Head of caudate nucleus (tissue), 42 donors: ENCODE data around the gene FTHL17.

ENCODE experiments used
- DNase-seq, 42 donors: peaks; one replicate each; pipeline versions ENCODE4 v3.0.0 to v3.0.0-alpha.2; 2020 to 2021; ENCODE audit warnings: mixed read lengths in 7 of 42
- intact Hi-C: fragments of 100-400 bp; cut with DNase I; formaldehyde crosslinking; loops from one replicate; pipeline ENCODE4 v1.15.0; 2022

FTHL17 gene

DNA sequence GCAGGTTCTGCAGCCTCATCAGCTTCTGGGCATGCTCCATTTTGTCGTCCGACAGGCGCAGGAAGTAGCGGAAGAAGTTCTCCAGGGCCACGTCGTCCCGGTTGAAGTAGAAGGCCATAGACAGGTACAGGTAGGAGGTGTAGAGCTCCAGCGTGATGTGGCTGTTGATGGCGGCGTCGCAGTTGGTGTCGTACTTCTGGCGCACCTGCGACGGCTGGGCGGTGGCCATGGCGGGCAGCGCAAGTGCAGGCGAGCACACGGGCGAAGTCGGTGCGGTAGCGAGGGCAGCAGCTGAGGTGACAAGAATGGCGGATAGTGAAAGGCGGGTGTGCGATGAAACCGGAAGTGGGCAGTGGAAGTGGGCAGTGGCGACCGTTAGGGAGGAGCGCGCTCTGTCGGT lies at the start of gene FTHL17:
TSS of gene FTHL17 (minus strand) at position 317 of the 400 bp plus-strand sequence. CDS start at position 229, 88 bp downstream.
- intact Hi-C loops: no loop called here
- no peak for DNase-seq

DNA sequence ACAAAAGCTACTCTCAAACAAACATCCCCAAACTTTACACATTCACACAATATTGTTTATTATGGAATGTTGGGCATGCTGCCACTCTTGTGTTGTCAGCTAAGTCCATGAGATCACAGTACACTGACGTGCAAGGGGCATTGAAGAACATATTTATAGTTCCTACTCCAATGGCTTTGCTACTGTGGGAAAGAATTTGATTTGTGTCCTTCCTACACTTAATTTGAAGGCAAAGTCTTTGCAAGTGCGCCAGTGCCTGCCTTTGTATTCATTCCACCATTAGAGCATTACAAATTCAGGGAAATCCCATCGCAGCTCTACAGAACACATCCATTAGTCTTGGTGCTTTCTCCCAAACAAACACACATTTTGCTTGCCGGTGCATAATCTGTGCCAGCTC lies 45.4 kb upstream of the FTHL17 start:
- intact Hi-C loops: no loop called here
- DNase-seq: no peak

DNA sequence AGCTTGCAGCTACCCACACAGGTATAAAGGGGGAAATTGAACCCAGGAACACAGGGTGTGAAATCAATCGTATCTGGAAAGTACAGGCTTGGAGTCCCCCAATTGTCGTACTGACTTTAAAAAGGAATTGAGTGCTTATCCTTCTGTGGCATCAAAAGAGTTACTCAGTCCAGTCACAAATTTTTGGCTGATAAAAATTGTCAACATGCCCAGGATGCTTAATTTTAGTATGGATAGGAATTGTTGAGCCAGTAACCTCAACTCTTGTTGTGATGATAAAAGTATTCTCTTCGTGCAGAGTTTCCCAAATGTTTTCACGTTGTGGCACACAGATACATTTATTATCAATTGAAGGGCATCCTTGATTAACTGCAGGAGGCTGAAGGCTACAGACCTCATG lies 43.6 kb upstream of the FTHL17 start:
- DNase-seq: no peak
- intact Hi-C loops: no loop called here

DNA sequence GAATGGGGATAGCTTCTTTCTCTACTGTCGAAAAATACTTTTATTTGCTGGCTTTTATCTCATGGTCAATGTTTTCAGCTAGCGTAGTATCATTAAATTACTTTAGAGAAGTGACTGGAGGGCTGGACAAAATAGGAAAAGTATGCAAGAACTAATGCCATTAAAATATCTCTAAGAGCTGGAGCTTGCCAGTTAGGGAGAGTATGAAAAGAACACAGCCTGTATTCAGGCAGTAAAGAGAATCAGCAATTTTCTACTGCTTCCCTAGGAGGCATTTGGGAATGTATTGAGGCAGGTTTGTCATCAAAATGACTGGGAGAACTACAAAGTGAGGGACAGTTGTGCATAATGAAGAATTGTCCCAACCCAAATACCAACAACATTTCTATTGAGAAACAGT lies 43.0 kb upstream of the FTHL17 start:
- no peak for DNase-seq
- intact Hi-C loops: no loop called here

DNA sequence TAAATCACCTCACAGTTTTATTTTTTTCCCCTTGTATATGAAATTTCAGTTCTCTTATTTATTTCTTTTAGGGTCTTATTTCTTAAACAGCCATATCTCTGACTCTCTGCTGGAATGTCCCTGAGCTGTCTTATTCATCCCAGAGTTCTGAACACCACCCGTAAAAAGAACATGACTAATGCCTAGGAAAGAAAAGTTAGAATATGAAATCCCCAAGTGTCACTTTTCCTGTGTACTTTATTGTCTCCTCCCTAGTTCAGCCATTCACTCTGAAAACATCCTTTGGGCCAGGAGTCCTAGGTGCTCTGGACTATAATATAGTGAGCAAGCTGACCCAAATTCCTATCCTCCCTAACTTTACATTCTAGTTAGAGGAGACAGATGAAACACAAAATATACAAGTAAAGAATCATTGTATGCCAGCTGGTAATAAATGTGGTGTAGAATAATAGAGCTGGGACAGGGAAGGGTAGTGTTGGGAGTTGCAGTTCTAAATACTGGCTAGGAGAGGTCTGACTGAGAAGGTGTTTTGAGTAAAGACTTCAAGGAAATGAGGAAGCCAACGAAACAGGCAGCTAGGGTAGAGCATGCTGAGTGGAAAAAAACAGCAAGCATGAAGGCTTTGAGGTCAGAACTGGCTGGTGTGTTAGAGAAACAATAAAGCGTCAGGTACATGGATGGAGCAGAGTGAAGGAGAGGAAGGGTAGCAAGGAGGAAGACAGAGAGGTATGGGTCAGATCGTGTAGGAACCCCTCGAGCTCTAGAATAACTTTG lies 40.6 kb upstream of the FTHL17 start:
- no peak for DNase-seq
- intact Hi-C loops: no loop called here

DNA sequence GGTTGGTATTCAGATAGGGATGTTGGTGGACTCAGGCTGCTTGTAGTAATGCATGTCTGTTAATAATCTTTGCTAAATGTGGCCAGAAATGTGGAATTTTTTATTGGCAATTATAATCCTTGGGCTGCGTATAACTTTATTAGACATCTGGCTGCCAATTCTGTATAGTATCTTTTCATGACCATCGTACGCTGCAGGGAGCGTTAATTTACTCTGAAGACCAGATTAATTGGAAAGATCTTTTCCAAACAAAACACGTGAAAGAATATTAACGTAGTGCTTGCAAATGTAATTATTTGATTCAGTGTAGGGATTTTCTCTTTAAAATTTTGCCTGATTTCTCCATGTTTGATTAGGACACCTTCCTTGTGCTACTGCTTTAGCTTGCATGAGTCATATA lies 38.8 kb upstream of the FTHL17 start:
- intact Hi-C loops: no loop called here
- no peak for DNase-seq

DNA sequence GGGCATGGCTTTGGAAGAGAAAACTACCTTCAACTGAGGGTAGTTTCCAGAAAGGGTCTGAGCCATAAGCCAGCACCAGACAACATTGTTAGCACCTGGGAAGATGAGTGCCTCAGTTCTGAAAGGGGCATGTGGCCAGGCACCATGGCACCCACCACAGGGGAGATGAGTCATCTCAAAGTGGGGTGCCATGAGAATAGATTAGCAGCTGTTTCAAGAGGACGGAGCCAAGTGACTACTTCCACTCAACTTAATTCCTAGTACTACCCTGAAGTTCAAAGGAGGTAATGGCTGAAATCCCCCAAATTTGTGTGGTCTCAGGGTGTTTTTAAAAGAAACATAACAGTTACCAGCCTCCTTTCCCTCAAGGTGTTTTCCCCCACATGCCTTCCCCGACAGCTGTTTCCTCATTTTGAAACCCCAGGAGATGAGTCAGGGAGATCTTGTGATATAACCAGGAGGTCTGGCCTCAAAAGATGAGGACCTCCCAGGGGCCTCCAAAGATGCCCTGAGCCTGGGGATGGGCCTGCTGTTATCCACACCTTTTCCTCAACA lies 27.8 kb upstream of the FTHL17 start:
- intact Hi-C loops: no loop called here
- no peak for DNase-seq

DNA sequence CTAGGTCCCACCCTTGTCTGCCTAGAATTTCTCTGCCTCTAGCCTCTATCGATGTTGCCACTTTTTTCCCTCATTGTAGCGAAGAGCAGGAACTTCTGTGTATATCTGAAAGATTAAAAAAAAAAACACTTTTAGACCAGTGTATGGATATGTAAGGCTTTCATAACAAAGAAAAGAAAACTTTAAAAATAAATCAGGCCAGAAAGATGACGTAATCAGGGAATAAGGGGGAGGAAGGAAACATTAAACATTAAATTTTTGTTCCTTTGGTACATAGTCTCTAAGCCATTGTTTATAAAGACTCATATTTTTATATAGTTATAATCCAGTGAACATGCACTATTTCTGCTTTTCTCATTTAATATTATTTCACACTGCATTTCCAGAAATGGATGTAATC lies 26.2 kb upstream of the FTHL17 start:
- intact Hi-C loops: no loop called here
- DNase-seq: no peak

DNA sequence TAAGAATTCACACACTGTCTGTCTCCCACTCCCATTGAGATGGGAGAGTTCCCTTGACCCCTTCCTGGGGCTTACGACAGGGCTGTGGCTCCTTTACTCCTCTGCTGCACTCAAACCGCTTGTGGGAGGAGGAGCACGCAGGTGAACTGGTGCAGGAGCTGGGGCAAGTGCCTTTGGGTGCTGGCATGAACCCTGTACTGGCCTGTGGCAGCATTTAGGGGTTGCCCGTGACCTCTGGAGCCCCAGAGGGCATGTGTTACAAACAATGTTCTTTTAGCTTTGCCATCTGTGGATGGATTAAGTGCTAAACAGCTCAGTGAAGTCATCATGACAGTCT lies 21.8 kb upstream of the FTHL17 start:
- DNase-seq: no peak
- intact Hi-C loops: no loop called here

DNA sequence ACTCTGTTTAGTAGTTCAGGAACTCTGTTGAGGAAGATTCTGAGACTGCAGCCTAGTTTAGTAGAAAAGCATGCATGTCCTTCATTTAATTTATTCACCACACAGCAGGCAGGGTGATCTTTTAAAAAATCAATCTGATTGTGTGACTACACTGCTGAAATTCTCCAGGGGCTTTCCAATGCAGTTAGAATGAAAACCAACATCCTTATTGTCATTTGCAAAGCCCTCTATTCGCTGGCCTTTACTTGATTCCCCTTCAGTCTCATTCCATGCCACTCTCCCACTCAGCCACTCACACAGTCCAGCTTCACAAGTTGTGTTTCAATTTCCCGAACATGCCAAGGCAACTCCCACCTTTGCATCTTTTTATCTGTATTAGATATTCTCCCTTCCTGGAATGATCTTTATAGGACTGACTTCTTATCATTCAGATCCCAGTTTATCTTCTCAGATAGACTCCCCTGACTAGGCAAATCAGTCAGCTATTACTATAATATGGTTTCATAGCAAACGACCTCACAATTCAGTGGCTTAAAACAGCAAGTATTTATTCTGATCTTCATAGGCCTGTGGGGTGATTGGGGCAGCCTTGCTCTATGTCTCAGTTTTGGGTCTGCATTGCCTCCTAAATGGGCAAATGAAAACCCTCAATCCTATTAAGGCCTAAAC lies 21.3 kb upstream of the FTHL17 start:
- intact Hi-C loops: no loop called here
- no peak for DNase-seq

DNA sequence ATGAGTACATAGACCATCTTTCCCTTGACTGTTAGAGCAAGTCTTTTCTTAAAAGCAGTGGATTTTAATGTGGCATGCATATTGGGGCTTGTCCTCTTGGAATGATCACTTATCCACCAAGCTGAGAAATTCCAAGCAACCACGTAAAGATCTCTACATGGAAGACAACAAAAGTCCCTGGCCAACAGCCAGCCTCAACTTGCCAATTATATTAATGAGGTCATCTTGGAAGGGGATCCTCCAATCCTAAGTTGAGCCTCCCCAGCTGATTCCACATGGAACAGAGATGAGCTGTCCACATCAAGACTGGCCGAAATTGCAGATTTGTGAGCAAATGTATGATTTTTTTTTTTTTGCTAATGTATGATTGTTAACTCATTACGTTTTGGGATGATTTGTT lies 20.6 kb upstream of the FTHL17 start:
- DNase-seq: no peak

DNA sequence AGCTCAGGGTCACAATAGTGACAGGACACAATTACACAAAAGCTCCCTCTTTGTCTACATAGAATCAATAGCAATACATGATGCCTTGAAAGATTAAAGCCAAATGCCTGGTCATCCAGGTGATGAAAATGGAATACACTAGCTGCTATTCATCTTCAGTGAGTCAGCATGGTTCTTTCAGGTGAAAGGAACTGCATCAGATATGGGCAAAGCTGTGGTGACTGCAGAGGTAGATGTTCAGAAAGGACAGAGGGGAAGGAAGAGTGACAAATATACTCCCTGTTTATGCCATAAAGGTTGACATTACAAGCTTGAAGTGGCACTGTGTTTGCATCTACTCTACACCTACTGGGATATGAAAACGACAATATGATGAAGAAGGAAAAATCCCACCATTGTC lies 20.0 kb upstream of the FTHL17 start:
- no peak for DNase-seq
- intact Hi-C loops: no loop called here

More for the DNA sequence above, 20.6 kb upstream of the FTHL17 start:
- intact Hi-C loops: no loop called here

DNA sequence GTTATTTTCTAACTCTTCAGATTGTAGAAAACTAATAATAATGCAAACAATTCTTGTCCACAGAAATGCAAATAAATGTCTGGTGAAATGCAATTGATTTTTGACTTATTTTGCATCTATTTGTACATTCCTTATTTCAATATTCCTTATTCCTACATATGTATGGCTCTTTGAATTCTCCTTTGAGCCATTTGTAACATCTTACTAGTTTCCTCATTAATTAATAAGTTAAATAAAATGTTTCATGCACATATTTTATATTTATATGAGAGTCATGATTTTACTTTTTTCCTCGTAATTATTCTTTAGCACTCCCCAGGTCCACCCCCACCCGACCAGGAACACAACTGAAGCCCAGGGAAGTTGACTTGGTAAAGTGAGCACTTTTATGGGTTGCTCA lies 2.7 kb upstream of the FTHL17 start:
- DNase-seq: no peak

DNA sequence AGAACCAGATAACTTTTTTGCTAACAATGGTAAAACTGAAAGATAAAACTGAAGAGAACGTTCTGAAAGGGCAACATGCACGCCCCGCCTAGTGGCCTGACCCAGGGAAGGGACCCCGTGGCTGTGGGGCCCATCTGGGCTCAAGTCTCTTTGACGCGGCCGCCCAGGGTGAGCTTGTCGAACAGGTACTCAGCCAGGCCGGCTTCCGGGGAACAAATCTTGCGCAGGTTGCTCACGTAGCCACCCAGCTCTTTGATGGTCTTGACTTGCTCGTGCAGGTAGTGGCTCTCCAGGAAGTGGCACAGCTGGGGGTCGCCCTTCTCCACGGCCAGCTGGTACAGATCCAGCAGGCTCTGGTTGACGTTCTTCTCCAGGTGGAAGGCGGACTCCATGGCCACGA lies 579 bp downstream of the FTHL17 start:
- intact Hi-C loops: no loop called here

More for the DNA sequence above, 2.7 kb upstream of the FTHL17 start:
- intact Hi-C loops: no loop called here

DNA sequence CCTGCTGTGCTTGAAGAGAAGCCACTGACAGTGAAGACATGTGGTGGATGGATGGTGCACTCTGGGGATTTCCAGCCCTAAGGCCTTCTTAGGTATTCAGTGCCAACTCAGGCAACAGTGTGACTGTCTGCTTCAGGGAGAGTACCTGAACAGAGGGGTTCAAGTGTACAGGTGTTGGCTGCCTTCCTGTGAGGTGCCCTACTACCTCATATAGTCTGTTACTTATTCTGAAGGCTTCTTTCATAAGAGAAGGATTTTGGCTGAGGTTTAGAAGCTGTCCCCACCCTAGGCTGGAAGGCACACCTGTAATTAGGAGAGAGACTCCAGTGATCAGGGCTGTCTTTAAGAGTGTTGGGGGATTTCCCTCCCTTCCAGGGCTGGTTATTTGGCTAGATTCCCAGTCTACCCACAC lies 1.8 kb downstream of the FTHL17 start:
- intact Hi-C loops: no loop called here
- DNase-seq: no peak

More for the DNA sequence above, 579 bp downstream of the FTHL17 start:
- no peak for DNase-seq

DNA sequence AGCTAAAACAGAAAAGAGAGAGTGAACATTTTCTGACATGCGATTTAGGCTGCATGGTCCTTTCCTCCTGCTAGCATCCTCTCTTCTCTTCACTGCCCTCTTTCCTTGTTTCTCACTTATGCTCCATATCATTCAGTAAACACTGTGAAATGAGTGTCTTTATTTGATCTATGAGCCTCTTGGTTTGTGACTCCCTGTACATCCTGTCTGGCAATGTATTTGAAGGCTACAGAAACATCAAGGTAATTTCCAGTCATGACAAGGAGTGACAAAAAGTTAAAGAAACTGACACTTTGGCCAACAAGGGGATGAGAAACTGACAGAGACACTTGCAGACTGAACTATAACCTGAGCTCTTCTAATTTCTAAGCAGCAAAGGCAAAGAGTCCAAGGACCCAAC lies 8.7 kb downstream of the FTHL17 start:
- intact Hi-C loops: no loop called here
- DNase-seq: no peak

DNA sequence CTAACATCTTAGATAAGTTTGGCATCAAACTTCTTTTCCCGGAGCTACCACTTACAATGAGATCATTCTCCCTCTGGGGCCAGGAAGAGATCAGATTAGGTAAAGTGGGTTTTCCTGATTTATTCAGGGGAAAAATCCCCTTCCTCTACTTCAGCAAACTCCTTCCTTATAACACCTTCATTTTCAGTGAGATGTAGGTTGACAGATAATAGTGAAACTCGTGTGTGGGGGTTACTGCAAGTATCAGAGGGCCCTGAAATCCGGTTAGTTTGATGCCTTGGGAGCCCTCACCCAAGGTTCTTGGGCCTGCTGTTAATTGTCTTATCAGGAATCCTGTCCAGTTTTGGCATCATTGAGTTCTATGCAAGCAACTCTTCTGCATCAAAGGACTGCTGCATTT lies 10.8 kb downstream of the FTHL17 start:
- intact Hi-C loops: no loop called here
- DNase-seq: no peak

DNA sequence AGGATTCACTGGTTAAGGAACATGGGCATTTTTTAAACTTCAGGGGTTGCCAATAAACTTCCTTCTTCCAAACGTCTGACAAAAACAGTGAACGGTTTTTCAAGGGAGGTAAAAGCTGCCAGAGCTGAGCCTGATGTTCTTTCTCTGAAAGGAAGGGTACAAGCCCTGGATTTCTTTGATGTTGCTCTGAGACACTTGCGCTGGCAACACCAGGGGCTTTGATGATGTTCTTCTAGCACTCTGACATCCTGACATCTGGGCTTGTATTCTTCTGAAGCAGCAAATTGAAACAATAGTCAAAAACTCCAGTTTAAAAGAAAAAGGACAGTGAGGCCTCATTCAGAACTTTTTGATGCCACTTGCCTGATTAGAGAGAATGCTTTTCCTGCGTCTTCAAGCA lies 11.8 kb downstream of the FTHL17 start:
- intact Hi-C loops: no loop called here
- DNase-seq: no peak

DNA sequence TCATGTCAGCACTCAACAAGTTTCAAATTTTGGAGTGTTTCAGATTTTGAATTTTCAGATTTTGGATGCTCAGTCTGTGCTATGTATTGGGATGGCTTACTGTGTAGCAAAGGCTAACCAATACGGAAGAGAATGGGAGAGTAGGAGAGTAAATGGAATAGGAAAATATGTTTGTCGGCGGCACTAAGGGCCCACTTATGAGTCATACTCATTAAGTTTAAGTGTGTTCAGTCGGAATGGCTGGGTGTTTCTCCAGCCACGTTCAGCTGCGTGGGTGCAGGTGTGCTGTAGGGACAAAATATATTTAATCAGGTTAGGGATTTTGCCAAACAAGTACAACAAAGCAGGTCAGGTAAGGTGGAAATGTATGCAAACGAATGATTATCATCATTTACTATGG lies 13.6 kb downstream of the FTHL17 start:
- DNase-seq: no peak
- intact Hi-C loops: no loop called here

DNA sequence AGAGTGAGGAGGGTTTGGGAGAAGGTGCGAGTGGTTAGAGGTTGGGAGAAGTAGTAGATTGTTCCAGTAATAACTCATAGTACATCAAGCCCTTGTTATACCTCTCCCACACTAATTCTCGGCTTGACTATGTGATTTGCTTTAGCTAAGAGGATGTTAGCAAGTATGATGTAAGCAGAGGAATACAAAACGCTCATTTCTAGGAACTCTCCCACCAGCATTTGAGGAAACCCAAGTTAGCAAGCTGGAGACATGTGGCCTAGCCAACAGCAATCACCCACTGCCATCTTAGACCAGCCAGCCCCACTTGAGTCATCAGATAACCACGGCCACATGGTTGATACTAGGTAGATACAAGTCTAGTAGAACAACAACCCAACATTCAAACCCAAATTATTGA lies 14.2 kb downstream of the FTHL17 start:
- no peak for DNase-seq
- intact Hi-C loops: no loop called here

DNA sequence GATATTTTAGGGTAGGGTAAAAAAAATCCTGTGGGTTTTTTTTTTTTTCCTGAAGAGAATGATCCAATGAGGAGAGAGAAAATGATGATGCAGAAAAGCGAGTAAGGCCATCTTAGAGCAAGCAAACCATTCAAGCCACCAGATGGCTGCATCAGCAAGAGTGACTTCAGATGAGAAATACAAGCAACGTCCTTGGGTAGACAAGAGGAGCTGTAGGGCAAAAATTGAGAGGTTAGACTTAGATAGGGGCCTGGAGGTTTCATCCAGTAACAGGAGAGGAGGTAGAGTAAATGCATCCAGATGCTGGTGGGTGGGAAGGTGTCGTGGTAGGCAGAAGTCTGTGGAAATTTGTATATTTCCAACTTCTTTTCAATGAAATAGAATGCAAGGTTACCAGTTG lies 14.6 kb downstream of the FTHL17 start:
- no peak for DNase-seq
- intact Hi-C loops: no loop called here
